Epithelial cell of proximal tubule (primary cell): ENCODE results near the gene FOLR2. TPM values are rescaled to one million over a fixed set of nuclear protein-coding genes. Genes with fewer than 3 reads are reported as not detected.
"Not testable (repeated sequence)": the region's sequence is repeated elsewhere in the genome, so short reads cannot be mapped to it uniquely, and the experiment has no call there.

Source experiments
- DNase-seq: peaks from one replicate; pipeline ENCODE4 v3.0.0-alpha.2; 2011; ENCODE audit warnings: low read depth
- H3K4me3 ChIP-seq: 2 replicates; pipeline ENCODE4 v1.5.1; 2011; ENCODE audit warnings: low read depth, mild to moderate bottlenecking, low read length
- total RNA-seq: library from RNA; depleted of rRNA; stranded (reverse); fragments of >200 nt; gene quantifications from 2 replicates; pipeline ENCODE4 v1.2.3, GENCODE V29; 2015
- TF ChIP-seq, protein P1 (sequence below): conservative IDR thresholded peaks from 2 replicates; pipeline ENCODE4 v1.5.1; 2012; ENCODE audit warnings: low read depth, mild to moderate bottlenecking, low read length

Gene FOLR2
- total RNA-seq, 1 donor from 2014 or later = not detected

DNA sequence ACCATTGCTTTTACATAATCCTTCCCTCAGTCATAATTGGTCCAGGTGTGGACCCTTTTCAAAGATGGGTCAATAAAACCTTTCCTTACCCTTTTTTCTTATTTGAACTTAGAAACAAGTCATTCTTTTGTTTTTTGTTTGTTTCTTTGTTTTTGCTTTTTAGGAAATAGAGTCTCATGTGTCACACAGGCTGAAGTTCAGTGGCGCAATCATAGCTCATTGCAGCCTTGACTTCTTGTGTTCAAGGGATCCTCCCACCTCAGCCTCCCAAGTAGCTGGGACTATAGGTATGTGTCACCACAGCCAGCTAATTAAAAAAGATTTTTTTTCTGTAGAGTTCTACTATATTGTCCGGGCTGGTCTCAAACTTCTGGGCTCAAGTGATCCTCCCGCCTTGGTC, 36.8 kb downstream of the FOLR2 start:
- TF ChIP-seq, protein P1, sequence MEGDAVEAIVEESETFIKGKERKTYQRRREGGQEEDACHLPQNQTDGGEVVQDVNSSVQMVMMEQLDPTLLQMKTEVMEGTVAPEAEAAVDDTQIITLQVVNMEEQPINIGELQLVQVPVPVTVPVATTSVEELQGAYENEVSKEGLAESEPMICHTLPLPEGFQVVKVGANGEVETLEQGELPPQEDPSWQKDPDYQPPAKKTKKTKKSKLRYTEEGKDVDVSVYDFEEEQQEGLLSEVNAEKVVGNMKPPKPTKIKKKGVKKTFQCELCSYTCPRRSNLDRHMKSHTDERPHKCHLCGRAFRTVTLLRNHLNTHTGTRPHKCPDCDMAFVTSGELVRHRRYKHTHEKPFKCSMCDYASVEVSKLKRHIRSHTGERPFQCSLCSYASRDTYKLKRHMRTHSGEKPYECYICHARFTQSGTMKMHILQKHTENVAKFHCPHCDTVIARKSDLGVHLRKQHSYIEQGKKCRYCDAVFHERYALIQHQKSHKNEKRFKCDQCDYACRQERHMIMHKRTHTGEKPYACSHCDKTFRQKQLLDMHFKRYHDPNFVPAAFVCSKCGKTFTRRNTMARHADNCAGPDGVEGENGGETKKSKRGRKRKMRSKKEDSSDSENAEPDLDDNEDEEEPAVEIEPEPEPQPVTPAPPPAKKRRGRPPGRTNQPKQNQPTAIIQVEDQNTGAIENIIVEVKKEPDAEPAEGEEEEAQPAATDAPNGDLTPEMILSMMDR = no peak
- no peak for DNase-seq
- no peak overlapping the region for H3K4me3 ChIP-seq

DNA sequence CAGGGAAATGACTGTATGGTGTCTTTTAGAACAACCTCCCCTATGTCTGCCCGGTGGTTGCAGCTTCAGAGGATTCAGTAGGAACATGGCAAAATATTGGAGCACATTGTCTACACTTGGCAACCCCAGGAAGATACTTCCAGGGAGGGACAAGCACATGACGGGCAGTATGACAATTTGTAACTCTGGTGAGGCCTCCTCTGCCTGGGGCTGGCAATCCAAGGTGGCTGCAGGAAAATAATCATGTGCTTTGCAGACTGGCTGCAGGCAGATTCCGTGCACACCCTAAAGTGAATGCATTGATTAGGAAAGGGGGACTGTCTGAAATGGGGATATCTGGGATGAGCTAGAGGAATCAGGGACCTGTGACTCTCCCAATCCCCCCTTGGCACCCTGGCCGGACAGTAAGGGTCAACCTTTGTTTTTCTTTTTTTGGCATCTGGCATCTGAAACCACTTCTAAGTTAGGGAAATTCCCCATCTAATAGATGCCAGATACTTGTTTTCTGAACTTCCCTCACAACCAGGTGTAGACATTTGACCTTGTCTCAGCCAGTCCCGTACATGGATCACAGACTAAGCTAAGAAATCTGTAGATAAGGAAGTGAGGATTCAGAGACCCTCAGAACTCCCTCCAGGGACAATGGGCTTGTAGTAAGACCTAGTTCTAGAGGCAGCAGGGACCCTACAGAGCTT, 37.9 kb downstream of the FOLR2 start:
- TF ChIP-seq, protein P1 = no peak
- no peak for DNase-seq
- H3K4me3 ChIP-seq = no peak overlapping the region

GRCh38 chr11:72257570-72257969, 41.0 kb downstream of the FOLR2 start:
- TF ChIP-seq, protein P1 = no peak
- no peak for DNase-seq
- no peak overlapping the region for H3K4me3 ChIP-seq

GRCh38 chr11:72259490-72259889, 42.9 kb downstream of the FOLR2 start:
- DNase-seq = no peak
- no peak overlapping the region for H3K4me3 ChIP-seq
- TF ChIP-seq, protein P1 = no peak

- TF ChIP-seq, protein P1 = no peak
- H3K4me3 ChIP-seq = no peak overlapping the region
- no peak for DNase-seq
Measured at GRCh38 chr11:72260574-72260973, 44.0 kb downstream of the FOLR2 start.

DNA sequence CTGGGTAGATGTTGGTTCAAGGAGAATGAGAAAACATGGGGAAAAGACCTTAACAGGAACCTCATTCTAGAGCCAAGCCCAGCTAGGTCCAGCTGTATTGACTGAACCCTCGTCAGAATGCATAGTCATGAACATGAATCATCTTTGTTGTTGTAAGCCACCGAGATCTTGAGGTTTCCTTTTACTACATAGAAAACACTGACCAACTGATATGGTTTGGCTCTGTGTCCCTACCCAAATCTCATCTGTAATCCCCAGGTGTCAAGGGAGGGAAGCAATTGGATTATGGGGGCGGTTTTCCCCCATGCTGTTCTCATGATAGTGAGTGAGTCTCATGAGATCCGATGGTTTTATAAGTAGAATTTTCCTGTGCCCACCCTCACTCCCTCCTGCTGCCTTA, 46.8 kb downstream of the FOLR2 start:
- DNase-seq = no peak
- H3K4me3 ChIP-seq = no peak overlapping the region
- TF ChIP-seq, protein P1 = no peak

- H3K4me3 ChIP-seq = no peak overlapping the region
- TF ChIP-seq, protein P1 = no peak
- DNase-seq = no peak
Measured at GRCh38 chr11:72265951-72266350, 49.4 kb downstream of the FOLR2 start.

DNA sequence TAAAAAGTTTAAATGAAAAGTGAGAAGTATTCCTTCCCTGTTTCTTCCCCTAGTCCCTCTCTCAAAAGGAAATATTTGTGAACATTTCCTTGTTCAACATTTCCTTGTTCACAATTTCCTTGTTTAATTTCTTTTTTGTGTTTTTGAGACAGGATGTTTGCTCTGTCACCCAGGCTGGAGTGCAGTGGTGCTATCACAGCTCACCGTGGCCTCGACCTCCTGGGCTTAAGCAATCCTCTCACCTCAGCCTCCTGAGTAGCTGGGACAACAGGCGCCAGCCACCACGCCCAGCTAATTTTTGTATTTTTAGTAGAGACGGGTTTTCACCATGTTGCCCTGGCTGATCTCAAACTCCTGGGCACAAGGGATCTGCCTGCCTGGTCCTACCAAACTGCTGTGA, 50.4 kb downstream of the FOLR2 start:
- not testable (repeated sequence) for H3K4me3 ChIP-seq, DNase-seq
